GM19193 (cell line): ENCODE results near the gene ABCA13.

Source experiments
- POLR2A ChIP-seq: IDR thresholded peaks from 4 replicates; pipeline ENCODE4 v1.6.1; 2011; ENCODE audit not compliant: insufficient read depth, insufficient read length; ENCODE audit errors: extremely low read depth

The ABCA13 gene

DNA sequence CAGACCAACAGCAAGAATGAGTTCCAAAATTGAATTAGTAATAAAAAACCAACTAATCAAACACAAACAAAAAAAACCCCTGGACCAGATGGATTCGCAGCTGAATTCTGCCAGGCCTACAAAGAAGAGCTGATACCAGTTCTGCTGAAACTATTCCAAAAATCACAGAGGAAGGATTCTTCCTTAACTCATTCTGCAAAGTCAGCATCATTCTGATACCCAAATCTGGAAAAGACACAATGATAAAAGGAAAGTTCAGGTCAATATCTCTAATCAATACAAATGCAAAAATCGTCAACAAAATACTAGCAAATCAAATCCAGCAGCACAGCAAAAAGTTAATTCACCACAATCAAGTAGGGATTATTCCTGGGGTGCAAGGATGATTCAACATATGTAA lies 6.1 kb upstream of the ABCA13 start:
- TF ChIP-seq POLR2A: no peak

DNA sequence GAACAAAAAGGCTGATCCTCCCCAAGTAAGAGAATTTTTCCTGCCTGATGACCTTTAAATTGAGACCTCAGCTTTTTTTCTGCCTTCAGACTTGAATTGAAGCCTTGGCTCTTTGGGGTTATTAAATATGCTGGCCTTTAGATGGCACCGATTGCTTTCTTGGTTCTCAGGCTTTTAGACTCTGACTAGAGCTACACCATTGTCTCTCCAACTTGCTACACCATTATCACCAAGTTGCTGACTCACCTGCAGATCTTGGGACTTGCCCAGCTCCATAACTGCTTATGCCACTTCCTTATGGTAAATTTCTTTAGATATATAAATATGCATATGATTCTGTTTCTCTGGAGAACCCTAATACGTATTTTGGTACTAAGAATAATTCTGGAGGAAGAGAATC lies 3.1 kb upstream of the ABCA13 start:
- TF ChIP-seq POLR2A: no peak

GRCh38 chr7:48170506-48170905 lies 752 bp upstream of the ABCA13 start:
- TF ChIP-seq POLR2A: no peak

- no peak for TF ChIP-seq POLR2A
Observed at GRCh38 chr7:48173313-48173712, 2.1 kb downstream of the ABCA13 start.

DNA sequence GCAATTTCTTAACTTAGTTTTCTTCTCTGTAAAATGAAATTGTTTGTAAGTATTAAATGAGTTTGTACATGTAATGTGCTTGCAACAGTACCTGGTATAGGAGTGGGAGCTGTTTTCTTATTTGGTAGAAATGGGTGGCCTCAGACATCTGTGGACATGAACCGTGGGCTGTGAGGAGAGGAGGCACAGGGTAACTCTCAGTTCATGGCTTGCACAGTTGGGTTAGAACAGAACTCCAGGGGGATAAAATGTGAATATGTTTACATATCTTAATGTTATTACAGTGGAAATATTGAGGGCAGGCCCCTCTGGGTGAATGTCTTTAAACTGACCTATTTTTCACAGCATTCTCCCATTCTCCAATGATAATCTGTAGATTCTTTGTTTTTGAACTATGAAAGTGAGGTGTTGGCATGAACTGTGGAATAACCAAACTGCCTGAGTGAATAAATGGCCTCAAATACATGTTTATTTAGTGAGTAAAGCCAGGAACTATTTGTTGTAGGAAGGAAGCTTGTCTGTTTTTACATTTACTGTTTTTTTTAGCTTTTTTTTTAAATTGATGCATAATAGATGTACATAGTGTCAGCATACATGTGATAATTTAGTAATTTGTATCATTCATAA lies 2.6 kb downstream of the ABCA13 start:
- no peak for TF ChIP-seq POLR2A

DNA sequence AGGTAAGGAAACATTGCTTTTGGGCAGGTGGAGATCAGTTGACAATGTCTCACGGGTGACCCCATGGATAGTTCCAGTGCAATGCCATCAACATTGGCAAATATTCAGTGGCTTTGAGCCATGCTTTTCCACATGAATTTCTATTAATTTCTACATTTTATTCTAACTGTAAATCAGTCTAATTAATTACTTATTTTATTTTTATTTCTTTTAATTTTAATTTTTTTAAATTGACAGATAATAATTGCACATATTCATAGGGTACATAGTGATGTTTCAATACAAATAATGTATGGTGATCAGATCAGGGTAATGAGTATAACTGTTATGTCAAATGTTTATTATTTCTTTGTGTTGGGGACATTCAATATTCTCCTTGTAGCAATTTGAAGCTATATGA lies 3.8 kb downstream of the ABCA13 start:
- TF ChIP-seq POLR2A: no peak

GRCh38 chr7:48176356-48176893 lies 5.2 kb downstream of the ABCA13 start:
- no peak for TF ChIP-seq POLR2A

- TF ChIP-seq POLR2A: no peak
Observed at GRCh38 chr7:48177271-48177670, 6.0 kb downstream of the ABCA13 start.

GRCh38 chr7:48179496-48180030 lies 8.3 kb downstream of the ABCA13 start:
- TF ChIP-seq POLR2A: no peak

DNA sequence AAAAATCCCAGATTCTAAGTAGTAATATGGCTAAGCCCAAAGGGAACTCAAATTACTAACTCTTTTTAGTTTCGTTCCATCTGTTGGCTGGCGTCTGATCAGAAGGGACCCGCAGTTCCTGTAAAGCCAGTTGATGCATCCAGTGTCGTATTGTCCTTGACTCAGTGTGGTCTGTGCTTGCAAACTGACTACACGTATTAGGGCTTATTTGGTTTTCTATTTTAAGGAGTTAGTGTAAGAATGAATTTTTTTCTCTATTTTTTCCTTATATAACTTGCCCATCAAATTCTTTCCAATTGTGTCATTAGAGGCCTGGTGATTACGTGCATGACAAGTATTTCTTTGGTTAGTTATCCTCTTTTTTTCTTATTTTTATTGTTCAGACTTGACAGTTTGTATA lies 9.7 kb downstream of the ABCA13 start:
- TF ChIP-seq POLR2A: no peak

- no peak for TF ChIP-seq POLR2A
Observed at GRCh38 chr7:48182718-48183369, 11.6 kb downstream of the ABCA13 start.

DNA sequence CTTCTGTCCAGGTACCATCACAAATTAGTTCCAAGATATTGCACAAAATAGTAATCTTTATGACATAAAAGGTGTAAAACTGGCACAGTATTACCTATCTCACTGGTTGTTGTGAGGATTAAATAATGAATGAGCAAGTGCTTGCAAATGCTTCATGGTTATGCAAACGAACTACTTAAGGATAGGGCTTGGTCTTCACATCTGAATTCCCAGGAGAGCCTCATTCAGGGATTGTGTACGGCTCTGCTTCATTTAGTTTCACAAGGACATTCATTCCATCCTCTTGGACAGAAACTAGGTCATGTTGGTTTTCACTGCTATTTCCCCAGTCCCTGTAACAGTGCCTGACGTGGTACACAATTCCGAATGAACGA lies 12.1 kb downstream of the ABCA13 start:
- TF ChIP-seq POLR2A: no peak

DNA sequence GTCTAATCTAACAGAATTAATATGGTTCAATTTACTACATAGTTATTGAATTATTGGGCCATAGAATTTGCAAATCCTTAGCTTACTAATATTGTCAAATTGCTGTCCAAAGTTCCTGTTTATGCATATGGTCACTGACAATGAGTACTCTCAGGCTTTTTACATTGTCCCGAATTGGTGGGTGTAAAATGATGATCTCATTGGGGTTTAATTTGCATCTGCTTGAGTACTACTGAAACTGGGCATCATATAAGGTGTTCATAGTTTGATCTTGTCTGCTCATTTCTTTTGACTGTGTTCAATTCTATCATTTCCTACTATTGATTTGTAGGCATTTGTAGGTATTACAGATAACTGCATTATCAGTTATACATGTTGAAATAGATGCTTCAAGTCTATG lies 12.7 kb downstream of the ABCA13 start:
- no peak for TF ChIP-seq POLR2A

- TF ChIP-seq POLR2A: no peak
Observed at GRCh38 chr7:48188776-48189520, 17.7 kb downstream of the ABCA13 start.

GRCh38 chr7:48192996-48193395 lies 21.7 kb downstream of the ABCA13 start:
- TF ChIP-seq POLR2A: no peak
